A172 (cell line): ENCODE results near the gene IGLON5. TPM values are rescaled to one million over a fixed set of nuclear protein-coding genes. Genes with fewer than 3 reads are reported as not detected.

ENCODE experiments used
- DNase-seq: peaks from one replicate; pipeline ENCODE4 v3.0.0-alpha.2; 2015; ENCODE audit warnings: low spot score
- total RNA-seq: library from RNA; depleted of rRNA; stranded (reverse); fragments of >200 nt; shearing (Covaris generic); gene quantifications from 2 replicates; pipeline ENCODE4 v1.2.3, GENCODE V29; 2014

Gene IGLON5
- total RNA-seq, 1 experiment from 2014 or later: not detected

DNA sequence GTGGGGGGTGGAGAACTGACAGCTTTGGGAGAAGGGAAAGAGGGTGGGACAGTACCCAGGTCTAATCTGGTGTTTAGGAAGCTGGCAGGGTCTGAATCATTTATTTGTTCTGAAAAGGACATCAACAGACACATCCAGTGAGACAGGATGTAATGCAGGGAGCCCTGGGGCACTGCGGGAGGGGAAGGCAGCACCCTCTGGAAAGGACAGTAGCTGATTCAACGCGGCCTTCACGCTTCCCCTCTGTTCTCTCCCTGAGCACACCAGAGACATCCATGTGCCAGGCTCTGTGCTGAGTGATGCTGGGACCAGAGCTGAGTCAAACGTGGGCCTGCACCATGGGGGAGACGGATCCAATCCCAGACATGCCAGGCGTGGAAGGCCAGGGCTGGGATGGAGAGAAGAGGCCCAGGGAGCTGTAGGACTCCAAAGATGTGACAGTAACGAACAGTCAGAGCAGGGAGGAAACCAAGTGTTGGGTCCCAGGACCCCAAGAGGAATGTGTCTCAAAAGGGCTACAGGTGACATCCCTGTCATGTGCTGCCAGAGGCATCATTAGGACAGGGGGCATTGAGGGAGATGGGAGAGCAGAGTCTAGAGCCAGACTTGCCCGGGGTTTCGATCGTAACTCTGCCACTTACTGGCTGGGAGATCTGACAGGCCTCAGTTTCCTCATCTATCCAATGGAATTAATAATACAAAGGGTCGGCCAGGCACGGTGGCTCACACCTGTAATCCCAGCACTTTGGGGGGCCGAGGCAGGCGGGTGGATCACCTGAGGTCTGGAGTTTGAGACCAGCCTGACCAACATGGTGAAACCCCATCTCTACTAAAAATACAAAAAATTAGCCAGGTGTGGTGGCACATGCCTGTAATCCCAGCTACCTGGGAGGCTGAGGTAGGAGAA lies 53.0 kb downstream of the IGLON5 start:
- no peak for DNase-seq

DNA sequence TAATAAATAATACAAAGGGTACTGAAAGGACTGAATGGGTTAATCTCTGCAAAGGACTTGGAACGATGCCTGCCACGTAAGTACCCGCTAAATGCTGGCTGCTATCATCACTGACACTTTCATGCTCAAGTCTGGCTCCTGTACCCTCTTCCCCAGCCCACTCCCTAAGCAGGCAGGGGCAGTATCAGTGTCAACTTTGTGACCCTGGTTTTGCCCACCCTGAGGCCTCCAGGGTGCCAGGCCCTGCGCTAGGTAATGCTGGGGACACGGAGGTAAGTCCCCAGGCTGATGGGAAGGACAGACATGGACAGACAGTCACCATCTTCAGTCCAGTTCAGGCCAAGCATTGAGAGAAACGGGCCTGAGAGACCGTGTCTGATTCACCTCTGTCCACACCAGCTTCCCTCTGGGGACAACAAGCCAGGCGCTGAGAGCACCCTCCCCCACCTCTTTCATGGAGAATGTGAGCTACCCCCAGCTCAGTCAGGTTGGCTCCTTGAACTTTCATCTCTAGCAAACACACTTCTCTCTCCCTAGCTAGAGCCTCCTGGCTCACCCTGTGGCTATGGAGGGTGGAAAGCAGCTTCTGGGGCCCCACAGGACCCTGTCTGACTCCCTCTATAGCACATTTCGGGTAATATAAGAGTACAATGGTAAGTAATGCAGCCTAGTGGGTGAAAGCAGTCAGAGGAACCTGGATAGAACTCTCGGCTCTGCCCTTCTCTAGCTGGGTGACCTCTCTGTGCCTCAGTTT lies 53.9 kb downstream of the IGLON5 start:
- DNase-seq: no peak

DNA sequence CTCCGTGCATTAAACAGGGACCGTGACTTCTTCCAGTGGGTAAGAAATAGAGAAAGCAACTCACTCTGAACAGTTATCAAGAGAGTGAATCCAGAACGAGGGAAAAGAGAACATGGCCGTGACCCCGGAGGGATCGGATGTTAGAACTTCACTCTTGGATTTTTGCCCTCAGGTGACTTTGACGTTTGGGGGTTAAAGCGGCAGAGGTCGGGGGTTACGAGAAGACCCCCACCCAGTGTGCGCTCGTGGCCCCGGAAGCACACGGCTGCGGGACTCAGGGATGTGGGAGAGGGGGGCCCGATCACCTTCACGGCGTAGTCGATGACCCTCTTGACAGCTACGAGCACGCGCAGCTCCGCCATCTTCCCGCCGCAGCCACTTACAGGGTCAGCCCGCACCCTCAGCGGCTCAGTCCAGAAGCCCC lies 54.5 kb downstream of the IGLON5 start, which contains the start of gene ETFB:
Gene ETFB, minus strand, starts transcription at position 424 of the 424 bp plus-strand sequence. Its CDS starts 62 bp downstream, at position 362.
- DNase-seq: no peak

DNA sequence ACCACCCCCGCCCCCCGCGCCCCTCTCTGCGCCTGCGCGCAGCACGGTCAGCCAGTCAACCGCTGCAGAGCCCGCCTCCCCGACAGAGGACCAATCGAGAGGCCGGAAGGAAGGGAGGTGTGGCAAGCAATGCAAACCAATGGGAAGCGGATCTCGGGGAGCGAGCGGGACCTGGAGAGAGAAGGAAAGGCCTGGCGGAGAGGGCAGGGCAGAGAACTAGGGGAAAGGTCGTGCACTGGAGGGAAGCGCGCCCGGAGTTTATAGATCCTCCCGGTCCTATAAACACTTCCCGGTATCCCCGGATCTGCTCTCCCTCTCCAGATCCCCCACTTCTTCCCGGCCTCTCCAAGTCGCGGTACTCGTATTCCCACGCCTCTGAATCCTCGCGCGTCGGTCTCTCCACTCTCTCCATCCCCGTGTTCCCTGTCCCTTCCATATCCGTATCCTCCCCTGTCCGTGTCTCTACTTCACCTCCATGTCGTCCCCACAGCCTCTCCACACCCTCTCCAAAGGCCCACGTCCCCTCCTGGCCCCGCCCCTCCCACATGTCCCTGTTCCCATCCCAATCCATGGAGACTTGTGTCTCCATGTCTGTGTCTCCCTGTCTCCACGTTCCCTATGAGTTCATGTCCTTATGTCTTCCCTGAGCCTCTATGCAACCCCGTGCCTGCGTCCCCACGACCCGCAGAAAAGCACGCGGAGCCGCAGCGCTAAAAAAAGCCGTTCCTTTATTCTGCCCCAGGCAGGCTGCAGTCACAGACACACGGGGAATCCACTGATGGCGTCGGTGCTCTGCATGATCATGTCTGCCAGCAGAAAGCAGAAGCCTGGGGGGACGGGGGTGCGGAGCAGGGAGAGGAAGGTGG lies 55.2 kb downstream of the IGLON5 start:
- peak; percentile 90 for DNase-seq

DNA sequence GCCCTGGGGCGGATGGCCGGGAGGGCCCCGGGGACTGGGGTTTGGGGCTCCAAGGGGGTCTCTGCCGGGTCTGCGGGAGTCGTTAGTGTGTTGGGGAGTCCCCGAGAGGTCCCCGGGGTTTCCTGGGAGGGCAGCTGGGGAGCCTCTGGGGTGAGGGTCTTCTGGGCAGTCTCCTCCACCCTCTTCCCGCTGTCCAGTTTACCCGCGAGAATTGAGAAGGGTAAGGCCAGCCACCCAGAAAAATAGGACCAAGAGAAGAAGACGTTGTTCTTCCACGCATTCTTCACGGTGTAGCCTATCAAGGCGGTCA lies 55.8 kb downstream of the IGLON5 start:
- no peak for DNase-seq

DNA sequence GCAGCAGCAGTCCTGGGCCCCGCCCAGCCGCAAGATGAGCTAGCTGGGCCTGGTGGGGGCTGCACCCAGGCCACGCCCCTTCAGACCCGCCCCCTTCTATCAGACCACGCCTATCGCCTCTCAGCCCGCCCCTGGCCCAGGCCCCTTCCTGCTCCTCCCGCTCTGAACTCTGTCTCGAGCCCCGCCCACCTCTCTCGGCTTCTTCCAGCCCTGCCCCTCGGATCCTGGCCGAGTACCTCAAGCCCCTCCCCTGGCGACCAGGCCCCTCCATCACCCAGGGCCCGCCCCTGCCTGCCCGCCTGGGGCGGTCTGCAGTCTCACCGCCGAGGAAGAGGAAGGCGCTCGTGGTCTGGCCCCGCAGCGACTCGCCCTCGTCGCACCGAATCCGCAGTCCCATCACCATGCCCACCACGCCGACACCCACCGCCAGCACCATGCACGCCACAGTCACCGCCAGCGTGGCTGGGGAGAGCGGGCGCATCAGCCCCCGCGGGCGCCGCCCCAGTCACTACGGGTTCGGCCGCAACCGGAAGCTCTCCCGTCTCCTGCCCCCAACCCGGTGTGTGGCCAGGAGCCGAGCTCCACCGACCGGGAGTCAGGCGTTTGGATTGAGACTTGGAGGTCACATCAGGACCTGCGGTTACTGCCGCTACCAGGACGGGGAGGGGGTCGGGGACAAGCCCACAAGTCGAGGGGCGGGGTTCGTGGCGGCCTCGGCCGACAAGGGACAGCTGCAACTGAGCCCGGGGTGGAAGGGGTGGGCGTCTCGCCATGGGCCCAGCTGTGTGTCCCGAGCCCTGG lies 56.3 kb downstream of the IGLON5 start:
- DNase-seq: peak; percentile 90

DNA sequence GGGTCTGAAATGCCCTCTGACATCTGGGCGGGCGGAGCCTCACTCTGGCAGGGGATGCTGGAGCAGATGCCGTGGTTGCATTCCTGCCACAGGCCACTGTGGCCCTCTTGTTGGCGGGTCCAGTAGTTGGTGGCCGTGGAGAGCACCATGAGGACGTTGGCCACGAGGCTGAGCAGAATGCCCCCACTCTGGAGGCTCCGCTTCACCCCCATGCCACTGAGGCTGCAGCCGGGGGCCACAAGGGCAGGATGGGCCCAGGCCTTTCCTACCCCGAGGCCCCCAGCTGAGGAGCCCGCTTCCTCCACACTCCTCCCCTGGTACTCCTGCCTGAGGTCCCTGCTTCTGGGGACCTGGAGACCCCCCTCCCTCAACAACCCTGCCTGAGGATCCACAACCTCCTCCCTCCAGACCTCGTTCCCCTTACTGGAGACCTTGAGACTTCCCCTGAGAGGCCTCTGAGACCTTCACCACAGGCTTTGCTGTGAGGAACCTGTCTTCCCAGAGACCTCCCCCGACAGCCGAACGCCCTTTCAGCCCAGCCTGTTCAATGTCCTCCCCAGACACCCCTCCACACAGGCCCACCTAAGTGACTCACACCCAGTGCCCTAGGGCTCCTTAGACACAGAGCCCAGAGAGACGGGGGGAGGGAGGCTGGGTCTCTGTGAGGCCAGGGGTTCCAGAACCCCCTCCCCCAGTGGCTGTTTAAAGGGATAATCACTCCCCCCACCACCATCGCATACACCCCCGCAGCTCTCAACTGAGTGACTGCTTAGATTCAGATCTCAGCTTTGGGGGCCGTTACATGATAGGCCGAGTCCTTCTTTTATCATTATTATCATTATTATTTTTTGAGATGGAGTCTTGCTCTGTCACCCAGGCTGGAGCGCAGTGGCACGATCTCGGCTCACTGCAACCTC lies 57.2 kb downstream of the IGLON5 start, which contains the start of gene CLDND2:
Gene CLDND2, minus strand, starts transcription at position 638 of the 917 bp plus-strand sequence. Its CDS starts 426 bp downstream, at position 212.
- no peak for DNase-seq

DNA sequence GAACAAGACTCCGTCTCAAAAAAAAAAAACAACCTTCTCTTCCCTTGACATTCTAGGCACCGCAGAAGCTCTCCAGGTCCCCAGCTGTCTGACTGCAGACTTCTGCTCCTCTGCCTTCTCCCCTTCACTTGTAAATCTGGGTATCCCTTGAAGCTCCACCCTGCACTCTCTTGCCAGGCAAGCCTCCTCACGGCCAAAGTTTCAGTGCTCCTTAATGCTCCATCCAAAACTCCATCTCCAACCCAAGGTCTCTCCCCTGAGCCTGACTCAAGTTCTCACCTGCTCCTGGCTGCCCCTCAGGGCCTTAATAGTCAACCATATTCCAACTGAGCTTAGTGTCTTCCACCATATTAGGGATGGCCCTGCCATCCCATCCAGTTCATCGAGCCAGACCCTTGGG lies 58.8 kb downstream of the IGLON5 start:
- DNase-seq: no peak

DNA sequence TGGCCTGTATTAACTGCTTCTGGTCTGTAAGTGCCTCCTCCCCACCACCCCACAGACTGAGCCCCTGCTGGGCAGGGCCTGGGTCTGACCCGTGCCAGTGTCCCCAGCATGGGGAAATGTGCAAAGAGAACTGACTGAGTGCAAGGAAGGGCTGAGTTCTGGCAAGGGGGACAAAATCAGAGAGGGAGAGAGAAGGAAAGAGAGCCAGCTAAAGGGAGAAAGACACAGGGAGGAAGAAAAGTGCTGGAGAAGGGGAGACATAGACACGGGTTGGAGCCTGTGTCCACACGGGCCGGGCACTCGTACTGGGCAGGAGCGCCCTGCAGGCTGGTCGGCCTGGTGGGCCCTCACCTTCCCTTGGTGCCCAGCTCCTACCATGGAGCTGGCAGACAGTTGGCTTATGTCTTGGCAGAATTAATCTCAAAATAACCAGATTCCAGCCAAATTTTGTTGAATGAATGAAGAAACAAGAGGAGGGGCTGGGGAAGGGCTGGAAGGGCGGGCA lies 59.8 kb downstream of the IGLON5 start:
- no peak for DNase-seq

DNA sequence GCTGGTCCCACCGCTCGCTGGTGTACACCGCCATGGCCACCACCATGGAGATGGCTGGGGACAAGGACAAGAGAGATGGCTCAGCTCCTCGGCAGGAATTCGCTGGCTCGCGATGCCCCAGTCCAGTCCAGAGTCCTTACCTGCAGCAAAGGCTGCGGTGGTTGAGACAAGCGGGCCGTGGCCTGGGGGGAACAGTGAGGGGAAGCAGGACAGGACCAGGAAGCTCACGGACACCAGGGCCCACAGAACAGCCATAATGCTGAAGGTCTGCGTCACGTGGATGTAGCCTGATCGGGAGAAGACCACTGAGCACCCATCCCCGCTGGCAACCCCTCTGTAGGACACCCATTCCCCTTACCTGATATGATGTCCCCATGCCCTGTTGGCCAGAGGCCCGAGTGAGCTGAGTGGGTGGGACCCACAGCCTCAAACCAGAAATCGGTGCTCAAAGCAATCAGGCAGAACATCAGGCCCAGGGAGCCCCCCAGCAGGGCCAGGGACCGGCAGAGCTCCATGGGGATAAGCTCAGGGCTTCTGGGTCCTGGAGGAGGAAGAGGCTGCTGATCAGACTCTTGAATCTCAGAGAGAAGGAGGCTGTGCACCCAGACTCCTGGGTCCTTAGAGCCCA lies 60.7 kb downstream of the IGLON5 start:
- no peak for DNase-seq

DNA sequence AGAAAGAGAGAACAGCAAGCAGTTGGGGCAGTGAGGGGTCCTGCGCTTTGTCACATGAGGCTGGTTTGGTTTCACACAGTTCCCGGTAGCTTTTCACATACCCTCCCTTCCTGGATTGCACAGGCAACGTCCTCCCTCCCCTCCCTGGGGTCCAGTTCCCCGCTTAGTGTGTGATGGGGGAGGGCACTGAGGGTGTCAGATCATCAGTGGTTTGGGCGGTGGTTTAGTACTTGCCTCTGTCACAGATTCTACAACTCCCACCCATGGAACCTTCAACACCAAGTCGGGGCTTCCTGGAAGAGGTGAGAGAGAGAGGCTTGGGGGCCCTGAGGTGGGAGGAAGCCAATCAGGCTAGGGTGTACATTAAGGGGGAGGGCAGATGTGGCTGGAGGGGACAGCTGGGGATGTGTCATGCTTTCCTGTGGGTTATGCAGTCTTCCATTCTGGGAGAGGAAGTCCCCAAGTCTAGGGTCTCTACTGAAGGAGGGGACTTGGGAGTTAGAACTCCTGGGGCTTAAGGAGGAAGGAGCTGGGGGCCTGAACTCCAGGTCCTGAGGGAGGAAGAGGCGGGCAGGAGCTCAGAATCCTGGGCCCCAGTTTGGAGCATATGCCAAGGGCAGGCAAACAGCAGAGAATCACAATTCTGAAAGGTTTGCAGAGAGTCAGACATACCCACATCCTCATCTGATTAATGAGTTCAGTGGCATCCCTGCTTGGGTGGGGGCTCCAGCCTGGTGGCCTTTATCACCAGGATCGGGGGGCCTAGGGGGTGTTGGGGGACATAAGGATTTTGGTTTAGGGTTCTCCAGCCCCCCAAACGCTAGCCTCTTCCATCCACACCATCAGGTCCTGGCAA lies 61.4 kb downstream of the IGLON5 start, which contains the start of gene NKG7:
Gene NKG7, minus strand, starts transcription at position 6 of the 856 bp plus-strand sequence. CDS start 119 bp downstream, outside the sequence.
- DNase-seq: no peak

DNA sequence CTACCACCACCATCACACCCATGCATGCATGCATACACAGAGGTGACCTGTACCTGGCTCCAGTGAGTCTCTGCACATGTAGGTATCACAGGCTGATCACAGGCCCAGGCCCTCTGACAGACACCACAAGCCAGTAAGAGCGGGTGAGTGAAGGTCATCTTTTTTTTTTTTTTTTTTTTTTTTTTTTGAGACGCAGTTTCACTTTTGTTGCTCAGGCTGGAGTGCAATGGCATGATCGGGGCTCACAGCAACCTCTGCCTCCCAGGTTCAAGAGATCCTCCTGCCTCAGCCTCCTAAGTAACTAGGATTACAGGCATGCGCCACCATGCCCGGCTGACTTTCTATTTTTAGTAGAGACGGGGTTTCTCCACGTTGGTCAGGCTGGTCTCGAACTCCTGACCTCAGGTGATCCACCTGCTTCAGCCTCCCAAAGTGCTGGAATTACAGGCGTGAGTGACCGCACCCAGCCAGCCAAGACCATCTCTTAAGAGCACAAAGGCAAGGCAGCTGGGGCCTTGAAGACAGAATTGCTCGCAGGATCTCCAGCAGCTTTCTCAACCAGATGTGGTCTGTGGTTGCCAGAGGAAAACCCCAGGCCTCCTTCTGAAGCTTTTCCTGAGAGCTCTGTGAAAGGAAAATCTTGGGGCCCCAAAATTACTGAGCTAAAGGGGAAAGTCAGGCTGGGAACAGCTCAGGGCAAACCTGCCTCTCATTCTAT lies 64.2 kb downstream of the IGLON5 start:
- no peak for DNase-seq

DNA sequence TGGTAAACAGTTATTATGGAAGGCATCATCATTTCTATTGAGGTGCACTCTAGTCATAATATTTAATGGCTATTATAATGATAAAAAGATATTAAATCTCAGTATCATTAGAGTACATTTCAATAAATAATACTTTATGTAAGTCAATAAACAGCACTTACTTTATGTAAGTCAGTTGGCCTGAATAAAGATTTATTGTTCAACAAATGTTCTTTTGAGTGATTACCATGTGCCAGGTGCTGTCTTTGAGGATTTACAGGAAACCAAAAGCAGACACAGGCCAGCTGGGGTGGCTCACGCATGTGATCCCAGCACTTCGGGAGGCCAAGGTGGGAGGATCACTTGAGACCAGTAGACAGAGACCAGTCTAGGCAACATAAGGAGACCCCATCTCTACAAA lies 66.0 kb downstream of the IGLON5 start:
- DNase-seq: no peak

DNA sequence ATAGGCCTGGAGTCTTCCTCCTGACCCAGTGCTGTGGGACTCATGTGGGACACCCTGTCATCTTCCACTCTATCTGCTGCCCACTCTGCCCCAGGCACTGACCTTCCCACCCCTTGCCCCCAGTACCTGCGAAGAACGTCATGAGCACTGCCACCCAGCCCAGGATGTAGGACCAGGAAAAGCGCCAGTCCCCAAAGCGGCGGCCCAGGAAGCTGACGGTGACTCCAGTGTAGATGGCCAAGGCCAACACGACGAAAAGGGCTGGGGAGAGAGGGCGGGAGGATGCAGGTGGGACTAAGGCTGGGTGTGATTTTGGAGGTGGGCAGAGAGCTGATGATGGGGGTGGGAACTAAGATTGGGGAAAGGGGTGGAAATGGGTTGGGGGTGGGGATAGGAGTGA lies 68.9 kb downstream of the IGLON5 start:
- no peak for DNase-seq
